ENCODE measurements around the gene NKX2-3. TPM values are rescaled to one million over a fixed set of nuclear protein-coding genes. Genes with fewer than 3 reads are reported as not detected.

NKX2-3 gene
- total and polyA plus RNA-seq, 2 experiments from 2014 or later = not detected

DNA sequence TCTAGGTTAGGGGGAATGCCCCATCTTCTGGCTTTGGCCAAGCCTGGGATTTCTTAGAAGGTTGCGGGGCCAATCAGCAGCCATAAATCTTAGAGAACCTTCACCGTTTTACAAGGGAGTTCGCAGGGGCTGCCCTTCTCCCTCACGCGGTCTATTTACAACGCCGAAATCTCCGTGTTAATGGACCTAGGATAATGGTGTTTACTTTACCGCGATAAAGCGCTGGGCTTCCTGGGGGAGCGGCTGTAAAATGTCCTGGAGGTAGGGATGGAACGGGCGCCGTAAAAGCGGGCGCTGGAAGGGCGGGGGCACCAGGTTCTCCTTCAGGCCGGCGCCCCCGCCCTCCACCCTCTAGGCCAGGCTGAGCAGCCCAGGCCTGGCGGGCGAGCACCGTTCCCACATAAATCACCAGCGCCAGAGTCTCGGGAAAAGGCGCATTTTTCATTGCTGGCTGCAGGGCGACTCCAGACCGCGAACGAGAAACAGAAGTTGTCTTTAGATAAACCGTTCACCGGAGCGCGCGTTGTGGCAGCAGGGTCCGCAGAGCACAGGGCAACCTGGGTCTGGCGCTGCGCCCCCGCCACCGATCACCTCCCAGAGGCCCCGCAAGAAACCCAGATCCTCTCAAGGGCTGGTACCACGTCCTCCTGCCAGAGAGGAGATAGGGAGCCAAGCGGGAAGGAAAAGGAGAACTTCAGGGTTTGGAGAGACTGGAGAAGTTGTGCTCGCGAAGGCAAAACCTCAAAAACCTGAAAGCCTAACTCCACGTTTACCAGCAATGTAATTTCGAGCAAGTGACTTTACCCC lies 12.5 kb upstream of the NKX2-3 start:
- Histone ChIP-seq H3K9me3 (ENCODE audit: low read depth) (no peaks in the 10 kb centered on the region), H3K27me3 (peaks cover 83% of the 10 kb centered on the region), H3K27ac (no peak overlapping the region), H3K4me1 (ENCODE audit: low read depth) (no peaks in the 10 kb centered on the region), H3K4me3 (peak overlapping the region; percentile 22), H3K36me3 (no peaks in the 10 kb centered on the region)
- no peak for TF ChIP-seq CTCF (IDR thresholded peaks at IDR 0.05; ENCODE audit: low read depth, low read length)
- no peak for DNase-seq (ENCODE audit: low read depth in 1 of 2, low spot score in 1 of 2)

GRCh38 chr10:99520847-99521764 lies 11.6 kb upstream of the NKX2-3 start:
- DNase-seq (ENCODE audit: low read depth in 1 of 2, low spot score in 1 of 2) = no peak
- TF ChIP-seq CTCF (IDR thresholded peaks at IDR 0.05; ENCODE audit: low read depth, low read length) = no peak
- Histone ChIP-seq H3K27me3 (peaks cover 84% of the 10 kb centered on the region), H3K4me1 (ENCODE audit: low read depth) (no peaks in the 10 kb centered on the region), H3K4me3 (no peak overlapping the region), H3K36me3 (no peaks in the 10 kb centered on the region), H3K27ac (no peak overlapping the region), H3K9me3 (ENCODE audit: low read depth) (no peaks in the 10 kb centered on the region)

- Histone ChIP-seq H3K36me3 (no peaks in the 10 kb centered on the region), H3K27me3 (peaks cover 87% of the 10 kb centered on the region), H3K9me3 (ENCODE audit: low read depth) (no peaks in the 10 kb centered on the region), H3K4me3 (no peak overlapping the region), H3K4me1 (ENCODE audit: low read depth) (no peaks in the 10 kb centered on the region), H3K27ac (no peak overlapping the region)
- DNase-seq (ENCODE audit: low read depth in 1 of 2, low spot score in 1 of 2) = no peak
- TF ChIP-seq CTCF (IDR thresholded peaks at IDR 0.05; ENCODE audit: low read depth, low read length) = no peak
Measured at GRCh38 chr10:99521765-99522469, 10.8 kb upstream of the NKX2-3 start.

- Histone ChIP-seq H3K4me1 (ENCODE audit: low read depth) (no peaks in the 10 kb centered on the region), H3K27me3 (peaks cover 91% of the 10 kb centered on the region), H3K36me3 (no peaks in the 10 kb centered on the region), H3K27ac (no peak overlapping the region), H3K9me3 (ENCODE audit: low read depth) (no peaks in the 10 kb centered on the region), H3K4me3 (peak overlapping the region; percentile 13)
- no peak for TF ChIP-seq CTCF (IDR thresholded peaks at IDR 0.05; ENCODE audit: low read depth, low read length)
- no peak for DNase-seq (ENCODE audit: low read depth in 1 of 2, low spot score in 1 of 2)
Measured at GRCh38 chr10:99522470-99523250, 10.1 kb upstream of the NKX2-3 start.

Measured in cardiac muscle cell (in vitro differentiated cells and primary cell).